H7 (cell line): Measurements from ENCODE around the gene CMIP. TPM values are rescaled to one million over a fixed set of nuclear protein-coding genes. Genes with fewer than 3 reads are reported as not detected.

Experiments used
- DNase-seq: peaks from one replicate; pipeline ENCODE4 v3.0.0; 2012
- H3K27me3 ChIP-seq: 2 replicates; pipeline ENCODE4 v1.6.0; 2011; ENCODE audit warnings: mild to moderate bottlenecking, low read length; ENCODE audit not compliant: control insufficient read depth, insufficient read depth
- H3K36me3 ChIP-seq: replicated peaks from 2 replicates; pipeline ENCODE4 v1.5.1; 2011; ENCODE audit warnings: low read length; ENCODE audit not compliant: control insufficient read depth, insufficient read depth
- H3K4me3 ChIP-seq: 2 replicates; pipeline ENCODE4 v1.5.1; 2011; ENCODE audit warnings: low read depth, mild to moderate bottlenecking, control low read depth, low read length, moderate library complexity; ENCODE audit not compliant: insufficient read depth
- total RNA-seq: library from RNA; depleted of rRNA; stranded (reverse); fragments of >200 nt; shearing (Covaris generic); gene quantifications from 2 replicates; pipeline ENCODE4 v1.2.3, GENCODE V29; 2014

CMIP gene
- total RNA-seq, 1 experiment from 2014 or later: 13.1 TPM

DNA sequence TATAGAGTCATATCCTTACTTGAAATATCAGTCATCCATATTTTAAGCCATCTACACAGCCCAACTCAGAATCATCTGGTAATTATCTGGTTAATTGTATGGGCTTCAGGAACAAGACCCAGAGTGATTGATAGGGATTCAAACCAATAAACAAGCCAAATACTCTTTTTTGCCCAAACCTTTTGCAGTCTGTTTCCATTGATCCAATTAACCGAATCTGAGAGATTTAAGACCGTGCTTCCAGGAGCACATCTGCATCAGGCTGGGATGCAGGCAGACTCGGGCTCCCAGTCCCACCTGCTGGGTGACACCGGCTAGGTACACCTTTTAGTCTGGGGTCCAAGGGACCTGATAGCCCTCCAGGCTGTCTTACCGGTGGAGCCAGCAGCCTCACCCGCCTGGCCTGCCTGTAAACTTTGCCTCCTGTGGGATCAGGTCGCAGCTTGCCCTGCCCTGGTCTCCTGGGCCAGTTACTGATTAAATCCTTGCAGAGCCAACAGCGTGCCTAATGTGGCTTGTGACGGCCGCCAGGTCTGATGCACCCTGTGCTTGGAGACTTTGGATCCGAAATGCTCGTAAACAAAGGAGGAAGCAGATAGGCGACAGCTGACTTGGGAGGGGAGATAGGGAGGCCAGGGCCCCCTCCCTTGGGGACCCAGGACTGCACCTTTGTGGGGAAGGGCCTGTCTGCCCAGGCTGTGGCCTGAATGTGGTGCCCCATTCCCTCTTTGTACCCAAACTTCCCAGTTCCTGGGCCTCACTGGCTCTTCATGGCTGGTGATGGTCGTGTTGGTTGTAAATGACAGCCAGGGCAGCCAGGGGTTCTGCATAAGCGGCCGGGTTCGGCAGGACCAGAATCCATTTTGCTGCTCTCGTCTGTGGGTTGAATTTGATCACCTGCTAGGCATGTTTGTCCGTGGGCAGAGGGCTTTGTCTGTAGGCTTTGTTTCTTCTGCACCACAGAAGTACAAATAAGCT is 3.8 kb downstream of the CMIP start:
- Histone ChIP-seq H3K36me3 (no peaks in the 10 kb centered on the region; the same call in 1 of the 2 replicates), H3K27me3 (peaks cover 2% of the 10 kb centered on the region), H3K4me3 (no peak overlapping the region)
- DNase-seq: no peak

DNA sequence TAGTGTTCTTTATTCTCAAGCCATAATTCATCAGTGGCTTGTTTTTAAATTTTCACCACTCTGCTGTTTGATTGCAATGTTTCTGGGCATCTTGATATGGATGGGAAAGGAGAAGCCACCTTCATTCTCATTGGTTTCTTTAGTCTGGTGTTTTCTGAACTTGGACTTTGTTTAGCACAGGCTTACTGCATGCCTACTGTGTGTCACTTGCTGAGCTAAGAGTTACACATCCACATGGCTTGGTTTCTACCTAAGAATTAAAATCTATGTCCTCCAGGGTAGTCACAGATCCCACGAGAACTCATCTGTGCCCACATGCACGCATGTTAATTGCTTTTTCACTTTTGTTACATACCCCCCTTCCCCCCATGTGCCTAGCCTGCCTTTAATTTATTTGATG is 4.6 kb downstream of the CMIP start:
- no peak for DNase-seq
- H3K4me3 ChIP-seq: no peak overlapping the region
- H3K36me3 ChIP-seq: no peaks in the 10 kb centered on the region; the same call in 1 of the 2 replicates
- H3K27me3 ChIP-seq: no peaks in the 10 kb centered on the region

DNA sequence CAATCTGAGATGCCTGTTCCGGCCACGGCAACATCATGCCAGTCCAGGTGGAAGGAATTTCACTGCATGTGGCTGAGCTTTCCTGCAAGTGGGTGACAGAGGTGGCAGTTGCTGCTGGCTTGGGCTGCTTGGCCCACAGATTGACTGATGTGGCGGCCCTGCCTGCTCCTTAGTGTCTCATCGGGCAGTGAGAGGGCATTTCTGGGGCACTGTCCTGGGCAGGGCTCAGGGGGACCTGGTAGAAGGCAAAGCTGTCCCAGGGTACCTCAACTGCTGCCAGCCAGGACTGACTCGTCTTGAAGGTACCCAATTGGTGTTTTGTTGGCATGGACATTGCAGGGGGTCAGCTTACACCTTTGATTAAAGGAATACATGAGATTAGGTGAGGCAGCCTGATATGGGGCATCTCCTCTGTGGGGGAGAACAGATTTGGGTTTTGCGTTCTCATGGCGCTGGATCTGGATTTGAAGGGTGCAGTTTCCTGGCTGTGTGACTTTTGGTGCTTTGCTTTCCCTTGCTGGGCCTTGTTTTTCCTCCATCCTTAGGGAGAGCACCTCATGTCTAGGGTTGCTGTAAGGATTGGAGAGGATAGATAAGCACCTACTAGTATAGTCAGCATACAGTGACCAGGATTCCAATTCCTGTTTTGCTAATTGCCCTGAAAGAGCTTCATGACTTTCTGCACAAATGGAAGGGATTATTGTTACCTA is 5.4 kb downstream of the CMIP start:
- Histone ChIP-seq H3K36me3 (no peaks in the 10 kb centered on the region; the same call in 1 of the 2 replicates), H3K27me3 (no peaks in the 10 kb centered on the region), H3K4me3 (no peak overlapping the region)
- DNase-seq: no peak

DNA sequence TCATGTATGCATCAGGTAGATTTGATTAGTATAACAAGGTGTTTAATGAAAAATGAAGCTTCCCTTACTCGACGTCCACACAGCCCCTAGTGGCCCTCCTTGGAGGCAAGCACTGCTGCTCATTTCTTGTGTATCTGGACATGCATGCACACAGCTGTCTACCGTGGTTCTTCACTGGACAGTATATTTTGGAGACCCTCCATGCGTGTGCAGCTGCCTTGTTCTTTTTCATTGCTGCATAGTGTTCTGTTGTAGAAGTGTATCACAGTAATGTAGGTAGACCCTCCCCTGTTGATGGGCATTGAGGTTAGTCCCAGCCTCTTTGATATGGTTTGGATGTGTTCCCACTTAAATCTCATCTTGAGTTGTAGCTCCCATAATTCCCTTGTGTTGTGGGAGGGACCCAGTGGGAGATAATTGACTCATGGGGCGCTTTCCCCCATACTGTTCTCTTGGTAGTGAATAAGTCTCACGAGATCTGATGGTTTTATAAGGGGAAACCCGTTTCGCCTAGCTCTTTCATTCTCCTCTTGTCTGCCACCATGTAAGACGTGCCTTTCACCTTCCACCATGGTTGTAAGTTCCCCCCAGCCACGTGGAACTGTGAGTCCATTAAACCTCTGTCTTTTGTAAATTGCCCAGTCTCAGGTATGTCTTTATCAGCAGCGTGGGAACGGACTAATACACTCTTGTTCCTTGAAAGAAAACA is 6.3 kb downstream of the CMIP start:
- Histone ChIP-seq H3K36me3 (no peaks in the 10 kb centered on the region; the same call in 1 of the 2 replicates), H3K4me3 (no peak overlapping the region), H3K27me3 (no peaks in the 10 kb centered on the region)

DNA sequence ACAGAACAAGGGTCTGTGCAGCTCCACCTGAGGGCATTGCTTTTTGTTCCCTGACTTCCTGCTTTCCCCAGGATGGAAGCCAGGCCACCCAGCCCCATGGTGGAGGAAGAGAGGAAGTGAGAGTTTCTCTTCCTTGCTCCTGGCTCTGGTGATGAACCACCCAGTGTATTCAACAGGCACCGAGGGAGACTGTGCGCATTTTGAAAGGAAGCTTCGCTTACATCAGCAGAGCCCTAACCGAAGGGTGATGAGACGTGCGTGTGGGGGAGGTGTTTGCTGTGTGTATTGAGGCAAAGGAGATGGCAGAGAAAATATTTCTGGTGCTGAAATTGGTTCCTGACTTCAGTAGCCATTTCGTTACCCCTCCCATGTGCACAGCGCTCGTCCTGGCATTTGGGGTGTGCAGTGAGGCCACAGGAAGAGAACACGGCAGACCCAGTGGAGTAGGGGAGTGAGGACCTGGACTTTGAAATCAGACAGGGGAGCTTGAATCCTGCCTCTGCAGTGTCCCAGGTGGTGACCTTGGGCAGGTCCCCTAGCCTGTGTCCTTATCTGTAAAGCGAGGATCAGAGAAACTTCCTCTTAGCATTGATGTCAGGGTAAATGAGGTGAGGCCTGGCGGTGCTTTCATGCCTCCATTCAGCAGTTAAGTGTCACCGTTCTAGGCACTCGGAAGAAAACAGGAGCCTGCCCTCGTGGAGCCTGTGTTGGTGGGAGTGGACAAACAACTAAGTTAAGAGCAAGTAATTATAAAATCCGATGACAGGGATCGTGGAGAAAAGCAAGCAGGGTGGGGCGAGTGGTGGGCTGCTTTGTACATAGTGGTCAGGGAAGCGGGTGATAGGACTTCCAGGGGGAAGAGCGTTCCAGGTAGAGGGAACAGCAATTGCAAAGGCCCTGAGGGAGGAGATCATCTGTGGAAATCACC is 7.4 kb downstream of the CMIP start:
- Histone ChIP-seq H3K27me3 (no peaks in the 10 kb centered on the region), H3K4me3 (no peak overlapping the region), H3K36me3 (no peaks in the 10 kb centered on the region; the same call in 1 of the 2 replicates)
- no peak for DNase-seq

More for the DNA sequence above, 6.3 kb downstream of the CMIP start:
- DNase-seq: no peak

DNA sequence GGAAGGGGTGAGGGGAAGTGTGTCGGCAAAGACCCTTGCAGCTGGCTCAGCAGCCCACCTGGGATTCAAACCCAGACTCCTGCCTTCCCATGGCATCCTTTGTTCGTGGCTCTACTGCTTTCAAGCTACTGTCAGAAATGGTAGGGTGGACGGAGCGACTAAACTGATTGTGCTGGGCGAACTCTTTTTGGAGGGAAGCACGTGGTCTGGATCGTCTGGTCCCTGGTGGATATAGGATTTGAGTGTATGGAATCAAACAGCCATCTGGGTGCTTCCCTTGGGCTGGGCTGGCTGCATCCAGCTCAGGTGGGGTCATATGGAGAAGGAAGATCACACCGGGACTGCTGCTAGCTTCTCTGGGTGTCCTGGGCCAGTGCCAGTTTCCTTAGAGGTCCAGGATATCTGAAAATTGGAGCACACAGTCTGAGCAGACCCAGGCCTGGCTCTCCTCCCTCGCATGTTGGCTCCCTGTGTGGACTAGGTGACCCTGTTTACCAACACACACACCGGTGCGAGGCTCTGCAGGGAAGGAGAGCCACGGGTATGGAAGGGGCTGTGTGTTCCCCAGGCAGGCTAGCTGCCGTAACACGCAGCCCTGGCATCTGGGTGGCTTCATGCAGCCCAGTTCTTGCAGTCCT is 8.6 kb downstream of the CMIP start:
- Histone ChIP-seq H3K4me3 (no peak overlapping the region), H3K36me3 (no peaks in the 10 kb centered on the region; the same call in 1 of the 2 replicates), H3K27me3 (no peaks in the 10 kb centered on the region)
- no peak for DNase-seq

DNA sequence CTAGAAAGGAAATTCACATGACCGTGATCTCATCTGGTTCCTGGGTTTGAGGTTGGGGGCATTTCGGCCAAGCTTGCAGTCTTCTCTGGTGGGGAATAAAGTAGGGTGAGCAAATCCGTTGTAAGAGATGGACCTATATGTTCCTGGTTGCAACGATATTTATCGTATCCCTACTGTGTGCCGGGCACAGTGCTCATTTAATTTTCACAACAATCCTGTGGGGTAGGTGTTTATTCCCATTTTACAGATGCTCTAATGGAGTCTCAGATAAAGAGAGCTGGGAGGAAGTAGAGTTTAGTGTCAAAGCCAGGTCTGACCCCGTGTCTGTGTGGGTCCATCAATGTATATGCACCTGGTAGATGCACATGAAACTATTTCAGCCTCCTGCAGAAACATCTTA is 9.4 kb downstream of the CMIP start:
- no peak for DNase-seq
- Histone ChIP-seq H3K27me3 (no peaks in the 10 kb centered on the region), H3K36me3 (no peaks in the 10 kb centered on the region; the same call in 1 of the 2 replicates), H3K4me3 (no peak overlapping the region)

DNA sequence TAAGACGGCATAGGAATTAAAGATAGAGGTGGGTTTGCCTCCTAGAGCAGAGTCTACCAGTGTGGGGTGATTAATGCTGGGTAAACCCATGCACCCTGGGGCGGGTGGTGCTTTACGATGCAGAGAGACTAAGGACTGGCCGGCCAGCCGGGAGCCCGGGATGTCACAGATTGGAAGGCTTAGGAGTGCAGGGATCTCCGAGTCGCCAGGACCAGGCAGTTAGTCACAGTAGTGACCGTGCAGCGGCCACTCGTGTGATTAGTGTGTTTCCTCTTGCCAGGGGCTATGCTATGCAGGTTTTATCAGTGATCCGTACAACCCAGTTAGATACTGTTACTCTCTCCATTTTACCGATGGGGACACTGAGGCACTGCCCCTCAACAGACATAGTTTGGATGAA is 10.4 kb downstream of the CMIP start:
- H3K4me3 ChIP-seq: no peak overlapping the region
- H3K27me3 ChIP-seq: no peaks in the 10 kb centered on the region
- no peaks in the 10 kb centered on the region; the same call in 1 of the 2 replicates for H3K36me3 ChIP-seq
- no peak for DNase-seq

DNA sequence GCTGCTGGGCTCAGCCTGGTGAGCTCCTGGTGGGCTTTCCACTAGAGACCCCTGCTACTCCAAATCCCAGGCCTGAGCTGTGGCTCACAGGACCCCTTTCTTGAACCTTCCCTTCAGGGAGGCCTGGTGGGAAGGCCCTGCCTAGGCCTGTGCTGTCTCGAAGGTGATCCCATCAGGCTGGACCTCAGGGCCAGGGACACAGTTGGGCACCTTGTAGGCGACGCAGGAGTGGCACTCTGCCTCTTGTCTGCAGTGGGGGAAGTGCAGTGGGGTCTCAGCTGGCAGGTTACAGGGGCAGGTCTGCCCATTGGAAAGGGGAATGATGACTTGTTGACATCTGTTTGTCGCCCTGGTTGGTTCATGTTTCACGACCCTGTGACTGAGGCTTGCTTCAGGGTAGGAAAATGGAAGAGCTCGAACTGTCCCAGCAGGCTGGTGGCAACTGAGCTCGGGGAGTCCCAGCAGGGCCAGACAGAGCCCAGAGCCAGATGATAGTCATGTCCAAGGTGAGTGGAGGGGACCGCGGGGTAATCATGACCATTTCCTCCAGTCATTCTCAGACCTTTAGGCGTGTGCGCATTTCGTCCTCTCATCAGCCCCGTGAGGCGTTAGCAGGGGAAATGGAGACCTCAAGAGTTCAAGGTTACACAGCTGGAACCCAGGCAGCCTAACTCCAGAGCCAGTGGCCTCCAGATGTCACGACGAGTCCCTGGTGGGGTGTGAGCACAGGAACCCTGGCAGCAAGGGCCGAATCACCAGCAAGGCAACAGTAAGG is 11.3 kb downstream of the CMIP start:
- no peak for DNase-seq
- H3K27me3 ChIP-seq: no peaks in the 10 kb centered on the region
- H3K36me3 ChIP-seq: no peaks in the 10 kb centered on the region; the same call in 1 of the 2 replicates
- no peak overlapping the region for H3K4me3 ChIP-seq

DNA sequence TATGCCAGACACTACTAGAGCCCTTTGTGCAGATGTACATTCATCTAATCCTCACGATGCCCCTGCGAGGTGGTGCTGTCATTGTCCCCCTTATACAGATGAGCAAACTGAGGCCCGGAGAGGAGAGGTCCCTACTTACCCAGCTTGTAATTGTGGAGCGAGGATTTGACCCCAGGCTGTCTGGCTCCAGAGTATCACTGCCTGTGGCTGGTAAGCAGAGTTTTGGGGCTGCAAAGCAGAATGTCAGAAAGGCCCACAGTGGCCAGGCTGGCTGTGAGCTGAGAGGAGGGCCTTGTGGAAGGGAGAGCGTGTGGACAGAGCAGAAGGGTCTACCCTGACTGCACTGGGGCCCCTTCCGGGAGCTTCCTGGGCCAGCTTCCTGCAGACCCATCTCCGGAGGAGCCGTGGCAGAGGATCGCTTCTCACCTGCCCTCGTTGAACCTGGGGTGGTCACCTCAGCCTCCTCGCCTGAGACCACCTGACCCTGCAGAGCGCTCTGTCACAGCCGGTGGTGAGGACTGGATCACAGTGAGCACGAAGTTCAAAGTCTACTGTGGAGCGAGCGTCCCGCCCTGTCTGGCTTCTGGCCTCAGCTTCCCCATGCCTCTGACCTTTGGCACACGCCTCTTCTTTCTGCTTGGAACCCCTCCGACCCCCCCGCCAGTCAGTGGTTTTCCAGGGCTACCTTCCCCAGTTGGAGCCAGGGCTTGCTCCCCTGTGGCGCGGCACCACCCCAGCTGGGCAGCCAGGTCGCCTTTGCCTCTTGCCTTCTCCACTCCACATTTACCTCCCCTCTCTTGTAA is 12.1 kb downstream of the CMIP start:
- DNase-seq: peak; percentile 51
- H3K27me3 ChIP-seq: no peaks in the 10 kb centered on the region
- H3K36me3 ChIP-seq: no peaks in the 10 kb centered on the region; the same call in 1 of the 2 replicates
- H3K4me3 ChIP-seq: no peak overlapping the region

DNA sequence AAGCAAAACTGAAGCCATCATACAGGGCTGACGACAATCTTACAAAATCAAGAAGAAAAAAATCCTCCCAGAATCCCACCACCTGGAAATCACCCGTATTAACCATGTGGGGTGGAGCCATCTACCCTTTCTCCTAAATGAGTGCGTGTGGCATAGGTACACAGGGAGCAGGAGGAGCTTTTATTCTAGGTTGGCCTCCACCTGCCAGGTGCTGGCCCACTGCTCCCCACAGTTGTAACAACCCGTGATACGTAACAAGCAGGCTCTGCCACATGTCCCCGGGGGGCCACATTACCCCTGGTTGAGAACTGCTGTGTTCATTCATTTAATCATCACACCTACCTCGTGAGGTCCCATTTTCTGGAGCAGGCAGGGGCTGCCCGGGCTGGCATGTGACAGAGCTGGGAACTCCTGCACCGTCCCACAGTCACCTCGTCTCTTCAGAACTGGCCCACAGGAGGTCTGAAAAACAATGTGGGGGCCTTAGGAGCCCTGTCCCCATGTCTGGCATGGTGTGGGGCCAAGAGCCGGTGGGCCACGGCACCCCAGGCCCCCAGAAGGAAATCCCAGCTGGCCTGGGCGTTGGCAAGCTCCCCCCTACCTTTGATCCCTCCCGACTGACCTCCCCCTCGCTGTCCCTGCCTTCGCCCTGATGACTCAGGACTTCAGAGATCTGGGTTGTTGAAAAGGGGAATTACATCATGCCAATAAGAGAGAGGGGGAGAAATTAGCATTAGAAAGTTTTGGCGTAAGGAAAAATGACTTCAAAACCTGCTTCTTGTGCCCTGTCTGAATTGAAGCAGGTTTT is 12.9 kb downstream of the CMIP start:
- DNase-seq: peak; percentile 88
- H3K4me3 ChIP-seq: no peak overlapping the region
- no peaks in the 10 kb centered on the region; the same call in 1 of the 2 replicates for H3K36me3 ChIP-seq
- no peaks in the 10 kb centered on the region for H3K27me3 ChIP-seq
